Fibroblast of skin of abdomen (primary cell): ENCODE measurements around the gene SUGCT.
A peak's percentile ranks its signal among the peaks of the same experiment; 100 is the strongest.

ENCODE experiments used
- DNase-seq: peaks from one replicate; pipeline ENCODE4 v3.0.0-alpha.2; 2013

The SUGCT gene

DNA sequence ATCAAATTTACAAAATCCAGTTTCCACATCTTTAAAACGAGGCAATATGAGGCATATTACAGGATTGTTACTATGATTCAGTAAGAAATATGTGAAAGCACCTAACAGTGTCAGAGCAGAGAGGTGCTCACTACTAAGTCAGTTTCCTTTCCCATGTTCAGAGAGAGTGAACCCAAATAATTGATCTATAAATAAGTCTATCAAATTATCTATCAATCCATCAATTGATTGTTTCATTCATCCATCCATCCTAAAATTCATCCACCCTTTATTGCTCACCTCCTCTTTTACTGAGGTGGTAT is 340.8 kb downstream of the SUGCT start:
- no peak for DNase-seq

DNA sequence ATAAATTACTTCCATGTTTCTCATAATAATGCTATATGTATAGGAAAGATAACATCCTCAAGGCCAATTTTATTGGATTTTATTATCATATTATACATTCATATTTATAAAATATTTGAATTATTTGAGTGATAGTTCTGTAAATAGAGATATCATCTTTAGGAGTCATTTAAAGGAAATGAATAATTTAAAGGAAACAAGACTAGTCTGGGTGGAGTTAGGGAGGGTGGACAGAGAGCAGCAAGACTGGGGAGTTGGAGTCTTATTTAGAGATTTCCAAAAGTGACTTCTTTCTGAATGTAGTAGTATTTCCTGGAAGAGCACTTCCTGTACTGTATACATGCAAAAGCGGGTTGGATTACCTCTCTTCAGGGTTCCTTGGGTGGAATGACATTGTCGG is 342.3 kb downstream of the SUGCT start:
- DNase-seq, result no peak

DNA sequence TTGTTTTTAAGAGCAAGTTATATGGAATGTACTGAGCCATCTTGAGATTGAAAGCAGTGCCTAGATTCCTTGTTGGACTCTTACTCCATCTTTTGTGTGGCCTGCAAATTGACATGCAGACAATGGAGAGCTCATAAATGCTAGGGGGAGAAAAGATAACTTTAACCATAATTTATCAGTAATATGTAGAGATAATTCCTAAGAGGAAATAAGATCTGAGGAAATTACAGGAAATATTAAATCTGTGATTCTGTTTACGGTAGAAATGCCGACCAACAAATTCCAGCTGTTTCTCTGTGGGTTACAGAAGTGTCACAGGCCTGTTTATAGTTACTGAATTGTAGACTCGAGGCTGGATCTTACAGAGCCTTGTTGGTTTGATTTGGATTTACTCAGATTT is 348.0 kb downstream of the SUGCT start:
- DNase-seq, result no peak

DNA sequence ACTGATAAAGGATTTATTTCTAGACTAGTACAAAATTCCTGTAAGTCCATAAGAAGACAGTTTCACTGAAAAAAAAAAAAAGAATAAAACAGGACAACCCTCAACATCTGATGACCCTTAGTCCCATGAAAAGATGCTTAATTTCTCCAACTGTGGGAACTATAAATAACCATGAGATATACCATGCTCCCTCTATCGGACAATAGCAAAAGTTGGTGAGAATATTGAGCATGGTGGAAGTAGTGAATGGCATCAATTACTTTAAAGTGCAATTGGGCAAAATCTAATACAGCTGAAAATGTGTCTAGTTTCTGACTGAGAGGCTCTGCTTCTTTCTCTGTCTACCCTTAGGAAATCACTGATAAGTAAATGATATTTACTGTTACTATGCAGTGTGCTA is 348.8 kb downstream of the SUGCT start:
- DNase-seq, result no peak

DNA sequence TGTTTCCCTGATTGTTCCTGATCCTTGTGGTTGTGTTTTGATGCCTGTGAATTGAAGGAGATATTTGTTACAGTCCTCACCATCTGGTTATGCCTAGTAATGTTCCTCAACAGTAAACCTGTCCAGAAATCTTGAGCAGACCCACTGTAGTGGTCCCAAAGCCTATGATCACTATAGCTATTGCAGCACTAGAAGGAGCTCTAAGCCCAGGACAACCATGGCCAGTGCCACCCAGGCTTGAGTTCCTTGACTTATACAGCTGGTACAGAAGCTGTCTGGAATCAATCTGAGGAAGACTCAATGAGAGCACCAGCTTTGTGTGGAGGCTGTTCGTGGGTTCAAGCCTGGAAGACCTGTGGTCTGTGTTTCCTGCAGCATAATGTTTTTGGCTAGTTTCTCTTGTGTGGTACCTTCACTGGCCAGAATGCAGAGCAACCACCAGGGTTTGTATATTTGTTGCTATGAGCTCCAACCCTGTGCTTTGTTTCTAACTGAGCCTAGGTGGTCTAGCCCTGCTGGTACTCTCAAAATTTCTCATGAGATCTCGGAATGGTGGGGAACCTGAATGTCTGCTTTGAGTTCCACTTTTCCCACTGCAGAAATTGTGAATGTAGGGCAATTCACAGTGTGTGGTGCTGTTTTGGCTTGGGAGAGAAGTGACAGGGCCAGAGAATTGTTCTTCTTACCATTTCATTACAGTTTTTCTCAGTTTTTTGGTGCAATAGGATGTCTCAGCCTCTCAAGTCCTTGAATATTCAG is 355.2 kb downstream of the SUGCT start:
- DNase-seq, result no peak

DNA sequence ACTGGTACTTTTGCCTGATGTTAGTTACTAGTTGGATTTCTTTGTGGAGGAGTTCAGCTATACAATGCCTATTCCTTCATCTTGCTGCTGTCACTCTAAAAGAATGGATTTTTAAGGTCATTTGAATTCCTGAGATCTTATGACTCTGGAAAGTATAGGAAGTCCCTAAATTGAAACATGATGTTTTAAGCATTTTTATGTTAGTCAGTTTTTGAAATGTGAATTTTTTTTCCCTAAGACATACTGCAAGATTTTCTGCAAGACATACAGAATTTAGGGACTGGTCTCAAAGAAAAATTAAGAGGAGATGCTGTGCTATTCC is 355.8 kb downstream of the SUGCT start:
- DNase-seq, result peak; percentile 82

DNA sequence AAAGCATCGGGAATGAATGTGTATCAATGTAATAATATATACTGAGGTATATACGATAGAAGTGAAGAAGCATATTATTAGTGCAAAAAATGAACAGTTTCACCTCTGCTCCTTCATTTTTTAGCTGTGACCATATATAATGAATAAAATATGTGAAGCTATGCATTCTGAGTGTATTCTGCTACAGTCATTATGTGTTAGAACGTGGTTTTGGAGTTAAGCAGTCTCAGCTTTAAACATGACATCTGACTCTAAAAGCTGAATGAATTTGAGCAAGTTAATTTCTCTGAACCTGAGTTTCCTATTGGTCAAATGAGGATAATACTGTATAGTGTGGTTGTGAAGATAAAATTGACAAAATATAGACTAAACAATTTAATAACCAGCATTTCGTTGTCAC is 358.1 kb downstream of the SUGCT start:
- peak; percentile 60 for DNase-seq

DNA sequence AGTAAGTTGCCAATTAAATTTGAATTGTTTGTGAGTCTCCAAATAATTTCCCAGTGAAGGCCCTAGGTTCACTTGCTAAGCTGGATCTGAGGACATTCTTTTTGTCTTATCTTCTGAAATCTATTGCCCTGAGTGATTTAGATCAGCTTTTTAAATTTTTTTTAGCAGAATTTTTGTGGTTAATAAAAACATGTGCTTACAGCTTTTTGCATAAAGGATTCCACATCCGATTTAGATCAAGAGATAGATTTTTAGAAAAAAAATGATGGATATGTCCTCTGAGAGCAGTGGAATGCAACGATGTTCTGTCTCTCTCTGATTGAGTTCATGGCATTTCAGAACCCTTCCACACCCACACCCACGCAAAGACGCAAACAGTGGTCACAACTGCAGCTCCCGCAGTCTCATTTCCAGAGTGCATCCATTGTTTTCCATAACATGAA is 358.8 kb downstream of the SUGCT start:
- peak; percentile 94 for DNase-seq

DNA sequence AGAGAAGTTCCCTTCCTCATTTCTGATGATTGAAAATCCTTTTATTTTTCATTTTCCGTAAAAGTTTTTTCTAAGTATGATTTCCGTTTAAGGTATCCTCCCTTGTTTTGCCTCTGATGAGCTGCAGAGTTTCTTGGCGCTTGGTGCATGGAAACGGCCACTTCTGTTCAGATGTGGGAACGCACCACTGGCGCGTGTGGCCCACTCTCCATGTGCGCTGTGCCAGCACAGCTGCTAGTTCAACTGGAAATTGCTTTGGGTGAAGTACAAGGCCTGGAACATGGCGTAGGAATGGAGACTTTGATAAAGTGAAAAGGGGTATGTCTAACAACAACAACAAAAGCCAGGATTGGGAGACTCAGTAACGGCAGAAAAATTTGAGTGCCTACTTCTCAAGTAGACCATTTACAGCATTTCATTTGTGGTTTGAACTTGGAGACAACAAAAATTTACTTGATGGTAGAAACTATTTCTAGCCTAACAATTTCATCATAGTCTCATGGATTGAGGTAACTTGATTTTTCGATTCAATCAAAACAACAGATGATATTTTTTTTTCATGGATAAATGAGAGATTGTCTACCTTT is 364.2 kb downstream of the SUGCT start:
- DNase-seq, result peak; percentile 42

DNA sequence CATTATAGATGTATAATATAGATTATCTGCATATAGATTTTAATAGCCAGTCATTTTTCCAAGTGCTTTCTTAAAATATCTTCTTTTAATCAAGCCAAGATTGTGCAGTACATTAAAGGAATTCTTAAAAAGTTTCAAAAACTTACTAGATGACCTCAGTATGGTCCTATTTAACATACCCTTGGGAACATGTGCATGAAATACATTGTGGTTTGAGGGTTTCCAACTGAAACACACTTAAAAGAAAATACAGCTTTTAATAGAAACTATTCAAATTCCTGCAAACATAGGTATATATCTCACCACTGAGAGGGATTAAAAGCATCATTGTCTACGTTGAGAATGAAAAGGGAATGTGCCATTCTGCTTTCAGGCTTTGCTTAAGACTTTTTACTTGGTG is 364.9 kb downstream of the SUGCT start:
- DNase-seq, result peak; percentile 83

DNA sequence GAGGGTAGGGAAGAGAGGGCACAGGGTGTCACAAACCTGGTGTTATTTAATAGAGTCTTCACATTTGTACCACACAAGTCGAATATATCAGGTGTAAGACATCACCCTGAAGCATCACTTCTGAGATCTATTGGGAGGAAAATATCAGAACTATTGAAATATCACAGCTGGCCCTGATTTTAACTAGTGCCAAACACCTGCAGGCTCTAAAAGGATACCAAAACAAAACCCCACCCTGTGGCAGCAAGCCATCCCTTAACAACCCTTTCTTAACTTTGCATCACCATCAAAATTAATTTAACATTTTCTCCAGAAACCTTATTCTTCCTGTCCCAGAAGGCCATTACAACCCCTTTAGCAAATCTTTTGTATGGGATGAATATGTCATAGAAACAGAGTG is 365.4 kb downstream of the SUGCT start:
- DNase-seq, result no peak

DNA sequence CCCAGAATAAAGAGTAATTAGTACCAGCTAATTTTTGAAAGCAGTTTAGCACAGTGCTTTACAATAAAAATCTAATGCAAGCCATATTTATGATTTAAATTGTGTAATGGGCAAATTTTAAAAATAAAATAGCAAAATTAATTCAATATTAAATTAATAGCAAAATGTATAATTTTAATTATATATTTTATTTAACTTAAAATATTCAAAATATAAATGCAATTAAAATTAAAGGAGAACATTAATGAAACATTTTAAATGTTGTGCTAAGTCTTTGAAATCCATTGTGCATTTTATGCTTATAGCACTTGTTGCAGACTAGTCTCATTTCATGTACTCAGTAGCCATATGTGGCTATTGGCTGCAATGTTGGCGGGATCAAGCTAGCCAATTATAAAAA is 367.6 kb downstream of the SUGCT start:
- no peak for DNase-seq

DNA sequence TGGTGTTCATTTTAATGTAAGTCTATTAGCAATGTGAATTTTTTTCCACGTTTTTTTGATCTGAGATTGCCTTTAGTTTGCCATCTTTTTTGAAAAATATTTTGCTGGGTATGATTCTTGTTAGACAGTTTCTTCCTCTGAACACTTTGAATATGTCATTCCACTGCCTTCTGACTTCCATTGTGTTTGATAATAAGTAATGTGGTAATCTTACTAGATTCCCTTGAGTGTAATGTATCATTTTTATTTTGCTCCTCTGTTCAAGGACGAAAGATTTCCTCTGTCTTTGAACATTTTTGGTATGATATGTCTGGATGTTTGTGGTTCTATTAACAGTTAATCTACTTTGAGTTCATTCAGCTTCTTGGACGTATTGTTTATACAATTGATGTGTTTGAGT is 371.4 kb downstream of the SUGCT start:
- no peak for DNase-seq

DNA sequence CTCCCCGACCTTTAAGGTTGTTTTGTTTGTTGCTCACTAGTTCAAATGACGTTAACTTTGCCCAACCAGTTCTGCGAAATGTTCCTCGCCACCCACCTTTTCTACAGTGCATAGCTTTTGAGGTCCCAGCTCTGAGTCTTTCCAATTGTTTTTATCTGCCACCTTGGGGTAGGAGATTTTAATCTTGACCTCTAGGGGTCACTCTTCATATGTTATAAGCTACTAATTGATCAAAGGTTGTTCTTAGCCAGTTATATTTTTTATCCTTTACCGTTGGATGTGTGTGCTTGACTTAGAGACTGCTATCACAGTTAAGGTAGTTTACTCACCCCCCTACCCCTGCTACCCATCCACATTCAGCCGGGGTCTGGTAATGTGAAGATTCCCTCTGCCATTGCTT is 372.4 kb downstream of the SUGCT start:
- no peak for DNase-seq

DNA sequence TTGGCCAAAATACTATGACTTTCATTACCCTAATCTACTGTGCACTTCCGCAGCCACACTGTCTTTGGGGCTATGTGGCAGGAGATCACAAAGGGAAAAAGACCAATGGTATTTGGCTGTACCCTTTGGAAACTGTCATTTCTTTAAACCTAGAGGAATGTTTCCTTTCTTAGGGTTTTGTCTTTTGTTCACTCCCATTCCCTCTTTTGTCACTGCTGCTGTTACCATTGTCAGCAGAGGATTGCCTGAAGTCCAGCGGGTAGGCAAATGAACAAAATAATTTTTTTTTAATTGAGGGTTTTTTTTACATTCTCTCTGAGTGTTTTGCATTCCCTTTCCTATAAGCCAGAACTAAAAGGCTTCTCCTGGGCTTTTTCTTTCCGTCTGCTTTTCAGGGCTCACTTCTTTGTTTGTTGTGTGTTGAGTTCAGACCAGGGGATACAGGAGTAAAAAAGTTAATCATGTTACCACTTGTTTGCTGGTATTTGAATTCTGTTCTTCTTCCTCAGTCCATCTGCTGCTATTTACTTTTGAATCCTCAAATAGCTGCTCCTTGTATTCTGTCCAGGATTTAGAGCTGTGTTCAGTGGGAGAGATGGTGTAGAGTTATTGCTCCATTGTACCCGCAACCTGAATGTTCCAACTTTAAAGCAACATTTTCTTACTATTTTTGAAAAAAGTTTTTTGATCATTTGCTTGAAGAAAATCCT is 374.6 kb downstream of the SUGCT start:
- no peak for DNase-seq

DNA sequence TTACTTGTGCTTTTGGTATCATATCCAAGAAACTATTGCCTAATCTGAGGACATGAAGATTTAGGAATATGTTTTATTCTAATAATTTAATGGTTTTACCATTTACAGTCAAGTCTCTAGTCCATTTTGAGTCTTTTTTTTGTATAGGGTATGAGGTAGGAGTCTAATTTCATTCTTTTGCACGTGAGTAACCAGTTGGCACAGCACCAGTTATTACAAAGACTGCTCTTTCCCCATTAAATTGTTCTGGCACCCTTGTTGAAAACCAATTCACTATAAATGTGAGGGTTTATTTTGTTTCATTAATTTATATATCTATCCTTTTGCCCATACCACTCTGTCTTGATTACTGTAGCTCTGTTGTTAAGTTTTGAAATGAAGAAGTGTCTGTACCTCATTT is 381.6 kb downstream of the SUGCT start:
- DNase-seq, result peak; percentile 63

DNA sequence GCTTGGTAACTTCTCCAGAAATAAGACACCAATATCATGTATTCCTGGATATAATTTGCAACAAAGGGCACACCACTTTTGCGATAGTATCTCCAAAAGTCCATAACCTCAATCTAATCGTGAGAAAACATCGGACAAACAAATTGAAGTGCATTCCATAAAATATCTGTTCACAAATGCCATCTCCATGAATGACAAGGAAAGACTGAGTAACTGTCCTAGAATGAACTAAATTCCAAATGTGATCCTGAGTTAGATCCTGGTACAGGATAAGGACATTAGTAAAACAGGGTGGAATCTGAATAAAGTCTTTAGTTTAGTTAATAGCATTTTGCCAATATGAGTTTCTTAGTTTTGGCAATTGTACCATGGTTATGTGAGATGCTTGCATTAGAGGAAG is 384.2 kb downstream of the SUGCT start:
- no peak for DNase-seq

DNA sequence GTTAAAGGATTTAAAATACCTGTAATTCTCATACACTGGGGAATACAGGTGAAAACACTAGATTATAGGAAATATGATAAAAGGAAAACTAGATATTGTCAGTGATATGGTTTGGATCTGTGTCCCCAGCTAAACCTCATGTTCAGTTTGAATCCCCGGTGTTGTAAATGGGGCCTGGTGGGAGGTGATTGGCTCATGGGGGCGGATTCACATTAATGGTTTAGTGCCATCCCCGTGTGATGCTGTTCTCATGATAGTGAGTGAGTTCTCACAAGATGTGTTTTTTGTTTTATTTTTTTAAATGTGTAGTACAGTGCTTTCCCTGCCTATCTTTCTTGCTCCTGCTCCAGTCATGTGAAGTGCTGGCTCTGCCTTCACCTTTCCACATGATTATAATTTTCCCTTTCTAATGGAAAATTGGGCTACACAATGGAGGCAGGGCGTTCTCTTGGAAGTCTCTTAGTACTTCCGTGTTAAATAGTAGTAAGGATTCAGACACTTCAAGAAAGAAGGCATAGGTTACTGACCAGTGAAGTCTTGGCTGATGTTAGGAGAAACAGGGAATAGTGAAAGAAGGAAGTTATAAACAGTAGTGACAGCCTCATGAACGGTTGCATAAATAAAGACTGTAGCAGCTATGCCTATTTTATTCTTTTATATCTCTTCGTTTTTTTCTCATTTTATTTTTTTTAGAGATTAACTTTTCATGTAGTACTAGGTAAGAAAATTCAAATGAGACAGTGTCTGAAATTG is 386.4 kb downstream of the SUGCT start:
- DNase-seq, result no peak

DNA sequence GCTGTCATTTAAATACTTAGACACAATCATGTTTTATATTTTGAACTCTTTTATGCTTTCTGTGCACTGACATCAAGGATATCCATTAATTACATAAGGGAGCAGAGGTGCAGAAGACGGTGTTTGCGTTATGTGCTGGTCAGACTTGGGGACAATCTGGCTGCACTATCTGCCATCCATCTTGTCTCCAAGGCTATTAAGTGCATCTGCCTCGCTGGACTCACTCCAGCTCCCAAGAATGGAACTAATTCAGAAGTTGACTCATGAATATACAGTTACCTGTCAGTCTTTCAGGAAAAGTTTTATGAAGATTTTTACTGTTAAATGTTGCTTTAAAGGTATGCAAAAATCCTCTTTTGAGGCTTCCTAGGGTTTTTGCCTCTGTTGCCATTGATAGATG is 391.0 kb downstream of the SUGCT start:
- peak; percentile 28 for DNase-seq

DNA sequence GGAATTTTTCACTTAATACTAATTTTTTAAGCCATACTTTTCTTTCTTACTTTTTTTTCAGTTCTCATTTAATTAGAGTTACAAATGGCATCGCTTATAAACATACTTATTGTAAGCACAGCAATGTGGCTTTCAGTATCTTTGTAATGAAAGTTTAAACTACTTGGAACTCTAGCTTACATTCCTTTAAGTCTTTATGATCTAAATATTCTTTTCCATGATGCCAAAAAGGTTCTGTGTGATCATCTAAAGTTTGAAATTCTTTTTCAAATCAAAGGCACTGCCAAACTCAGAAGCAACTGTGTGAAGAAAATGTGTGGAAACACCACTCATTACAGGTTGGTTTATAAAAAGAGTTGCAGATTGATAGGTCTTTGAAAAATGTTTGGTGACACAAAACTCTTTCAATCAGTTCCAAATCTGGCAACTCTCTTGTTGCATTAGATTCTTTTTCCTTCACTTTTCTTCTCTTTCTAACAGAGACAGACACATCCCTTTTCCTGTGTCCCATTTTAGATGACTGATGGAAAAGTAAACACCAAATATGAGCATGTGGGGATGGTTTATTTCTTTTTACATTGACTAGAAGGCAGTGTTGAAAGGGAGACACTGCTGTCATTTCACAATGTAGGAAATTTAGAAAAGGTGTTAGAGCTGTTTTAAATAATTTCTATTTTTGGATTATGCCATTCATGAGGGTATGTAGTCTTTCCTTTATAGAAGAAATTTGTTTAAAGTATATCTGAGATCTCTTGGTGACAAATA is 392.3 kb downstream of the SUGCT start:
- DNase-seq, result peak; percentile 25

DNA sequence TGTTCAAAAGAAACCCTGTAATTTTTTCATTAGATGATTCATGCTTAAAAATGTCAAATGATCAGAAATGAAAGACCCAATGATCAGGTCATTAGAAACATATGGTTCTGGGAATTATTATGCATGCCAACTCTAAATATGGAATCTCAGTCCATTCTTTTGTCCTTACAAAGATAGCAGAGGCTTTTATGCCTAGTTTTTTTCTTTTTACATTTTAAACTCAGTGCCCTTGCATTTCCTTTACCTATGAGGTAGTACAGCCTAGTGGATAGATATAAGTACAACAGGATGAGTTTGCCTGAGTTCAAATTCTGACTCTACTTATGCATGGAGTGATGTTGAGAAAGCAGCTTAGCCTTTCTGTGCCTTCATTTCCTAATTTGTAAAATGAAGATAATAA is 392.9 kb downstream of the SUGCT start:
- peak; percentile 67 for DNase-seq

DNA sequence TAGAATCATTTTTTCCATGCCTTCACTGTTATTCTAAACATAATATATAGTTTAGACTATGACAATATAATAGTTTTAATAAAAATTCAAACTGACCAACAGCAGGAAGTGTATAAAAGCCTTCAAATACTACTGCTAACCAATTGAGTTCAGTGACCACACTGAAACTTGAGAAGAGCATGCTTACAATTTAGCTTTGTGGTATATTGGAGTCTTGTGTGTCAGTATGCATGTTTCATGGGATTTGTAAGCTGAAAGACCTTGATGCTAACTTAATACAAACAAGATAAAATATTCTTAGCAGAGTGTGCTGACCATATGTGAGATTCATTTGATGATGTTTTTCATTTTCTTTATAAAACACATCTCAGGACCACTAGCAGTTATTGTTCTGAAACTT is 395.5 kb downstream of the SUGCT start:
- DNase-seq, result peak; percentile 72

DNA sequence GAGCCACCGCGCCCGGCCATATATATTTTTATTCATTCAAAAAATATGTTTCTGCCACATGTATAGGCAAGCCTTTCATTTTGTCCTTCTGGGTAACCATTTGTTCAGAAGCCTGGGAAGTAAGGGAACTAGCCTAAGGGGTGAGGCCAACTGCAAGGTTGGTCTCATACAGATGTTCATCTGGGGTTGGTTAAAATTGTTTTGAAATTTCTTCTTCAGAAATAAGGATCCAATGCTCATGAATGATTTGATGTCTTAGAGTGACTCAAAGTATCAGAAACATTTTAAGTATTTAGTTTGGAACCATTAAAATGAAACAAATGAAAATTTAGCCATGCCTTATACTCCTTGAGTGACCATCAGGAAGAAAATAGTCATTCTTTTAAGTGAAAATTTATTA is 397.2 kb downstream of the SUGCT start:
- DNase-seq, result peak; percentile 52
